B cell (primary cell): ENCODE results near the gene ITCH. TPM values are rescaled to one million over a fixed set of nuclear protein-coding genes. Genes with fewer than 3 reads are reported as not detected.

Experiments used
- ATAC-seq: fragments of 200-7000 bp; cut with Tn5 transposase; one replicate; pipeline ENCODE4 v1.10.0; 2021; ENCODE audit warnings: low read depth, mild to moderate bottlenecking, moderate number of reproducible peaks, moderate library complexity
- CTCF ChIA-PET: fragments of 350-600 bp; sonication (Branson Sonifier 250); formaldehyde crosslinking; loops from one replicate; lab custom pipeline; 2021; ENCODE audit warnings: antibody characterized with exemption, inconsistent platforms; lab: Charles Lee
- POLR2A ChIA-PET: fragments of 350-600 bp; sonication (Branson Sonifier 250); formaldehyde crosslinking; loops from one replicate; lab custom pipeline; 2021; ENCODE audit warnings: antibody characterized with exemption; lab: Charles Lee
- DNase-seq: peaks from one replicate; pipeline ENCODE4 v3.0.0; 2013
- H2AFZ ChIP-seq: 2 replicates; pipeline ENCODE4 v1.6.1; 2012; ENCODE audit warnings: mild to moderate bottlenecking, low read depth, low read length; ENCODE audit not compliant: insufficient read depth, poor library complexity, severe bottlenecking
- H3K27ac ChIP-seq, 2 donors: 1 replicate in 1 of 2; 2 replicates in 1 of 2; pipeline ENCODE4 v1.5.1; 2012 to 2013; ENCODE audit warnings: low read length in 2 of 2, mild to moderate bottlenecking in 2 of 2, moderate library complexity in 1 of 2
- H3K27me3 ChIP-seq, 4 experiments: fragments of 200-600 bp in 1 of 4; sonication (generic) in 1 of 4; replicated peaks in 1 of 4; 1 replicate in 2 of 4; 2 replicates in 2 of 4; pipeline versions ENCODE4 v1.6.1 to v1.7.0; 2013 to 2016; ENCODE audit warnings: low read length in 3 of 4, mild to moderate bottlenecking in 2 of 4, mixed read lengths in 1 of 4, moderate library complexity in 1 of 4; ENCODE audit not compliant: insufficient read depth in 4 of 4, control insufficient read depth in 3 of 4; ENCODE audit errors: control extremely low read depth in 1 of 4
- H3K36me3 ChIP-seq, 2 experiments: replicated peaks in 1 of 2; 1 replicate in 1 of 2; 2 replicates in 1 of 2; pipeline versions ENCODE4 v1.6.1 to v1.7.1; 2013; ENCODE audit warnings: low read length in 1 of 2; ENCODE audit not compliant: insufficient read depth in 2 of 2, control insufficient read depth in 1 of 2; ENCODE audit errors: control extremely low read depth in 1 of 2, extremely low read depth in 1 of 2
- H3K4me1 ChIP-seq, 2 donors: fragments of 200-600 bp in 1 of 2; sonication (generic) in 1 of 2; 1 replicate in 1 of 2; 2 replicates in 1 of 2; pipeline versions ENCODE4 v1.5.1 to v1.6.1; 2013 to 2017; ENCODE audit warnings: low read length in 2 of 2; ENCODE audit not compliant: control insufficient read depth in 2 of 2, insufficient read depth in 2 of 2
- H3K4me2 ChIP-seq: replicated peaks from 2 replicates; pipeline ENCODE3; 2012; ENCODE audit warnings: mild to moderate bottlenecking, low read depth, low read length; ENCODE audit not compliant: poor library complexity, severe bottlenecking
- H3K4me3 ChIP-seq, 5 experiments: fragments of 200-600 bp in 1 of 5; sonication (generic) in 1 of 5; 1 replicate in 3 of 5; 2 replicates in 2 of 5; pipeline versions ENCODE4 v1.5.1 to v1.7.0; 2011 to 2016; ENCODE audit warnings: low read length in 4 of 5, mild to moderate bottlenecking in 4 of 5, low read depth in 2 of 5, control low read depth in 1 of 5, moderate library complexity in 1 of 5; ENCODE audit not compliant: insufficient read depth in 1 of 5; ENCODE audit errors: control extremely low read depth in 1 of 5, extremely low read depth in 1 of 5
- H3K79me2 ChIP-seq: fragments of 200-600 bp; sonication (generic); one replicate; pipeline ENCODE4 v1.6.0; 2016; ENCODE audit warnings: low read length; ENCODE audit not compliant: control insufficient read depth, insufficient read depth
- H3K9ac ChIP-seq: fragments of 200-600 bp; sonication (generic); 2 replicates; pipeline ENCODE4 v1.6.1; 2017; ENCODE audit warnings: mild to moderate bottlenecking, low read length, moderate library complexity
- H3K9me3 ChIP-seq, 3 donors: one replicate each; pipeline versions ENCODE4 v1.6.1 to v1.7.1; 2013; ENCODE audit warnings: low read length in 2 of 3; ENCODE audit not compliant: control insufficient read depth in 2 of 3, insufficient read depth in 1 of 3; ENCODE audit errors: control extremely low read depth in 1 of 3
- H4K20me1 ChIP-seq: 2 replicates; pipeline ENCODE4 v1.6.0; 2012; ENCODE audit warnings: mild to moderate bottlenecking, low read length; ENCODE audit not compliant: insufficient read depth, control insufficient read depth, poor library complexity, severe bottlenecking
- H3K27ac Mint-ChIP-seq: one replicate; pipeline ENCODE4 v1.8.0; 2021; ENCODE audit warnings: mixed read lengths
- H3K27me3 Mint-ChIP-seq: one replicate; pipeline ENCODE4 v1.8.0; 2021; ENCODE audit warnings: mixed read lengths
- H3K4me1 Mint-ChIP-seq: one replicate; pipeline ENCODE4 v1.8.0; 2021; ENCODE audit warnings: mixed read lengths
- H3K4me3 Mint-ChIP-seq: one replicate; pipeline ENCODE4 v1.8.0; 2021; ENCODE audit warnings: mixed read lengths
- H3K9me3 Mint-ChIP-seq: one replicate; pipeline ENCODE4 v1.8.0; 2022; ENCODE audit warnings: mixed read lengths; ENCODE audit not compliant: insufficient read depth
- CTCF ChIP-seq: fragments of 200-600 bp; IDR thresholded peaks from one replicate; pipeline ENCODE4 v1.8.0; 2022; ENCODE audit warnings: antibody characterized with exemption, mild to moderate bottlenecking
- EZH2 ChIP-seq: IDR thresholded peaks from 2 replicates; pipeline ENCODE4 v1.6.1; 2012; ENCODE audit warnings: borderline replicate concordance, low read depth, mild to moderate bottlenecking, moderate library complexity, low read length; ENCODE audit not compliant: insufficient read depth, poor library complexity, severe bottlenecking
- WGBS: methylation state at CpG from one replicate; pipeline ENCODE4 v1.1.5; 2013; ENCODE audit warnings: missing lambda C conversion rate; ENCODE audit not compliant: insufficient coverage; 5-methylcytosine and 5-hydroxymethylcytosine counted together
- intact Hi-C: fragments of 100-400 bp; cut with micrococcal nuclease; formaldehyde crosslinking; loops from one replicate; pipeline ENCODE4 v1.10.0; 2022
- polyA plus RNA-seq: library from polyadenylated mRNA; depleted of rRNA; stranded (reverse); fragments of >200 nt; gene quantifications from 2 replicates; pipeline ENCODE4 v1.2.3, GENCODE V29; 2012
- total RNA-seq, 2 donors: library from RNA; stranded (reverse); fragments of 120-200 nt in 1 of 2; gene quantifications; 1 replicate in 1 of 2; 2 replicates in 1 of 2; pipeline versions ENCODE4 v1.2.3 to v1.2.4, GENCODE V29; 2013 to 2022

ITCH gene
- total and polyA plus RNA-seq, 2 donors (not counting 1 experiment from before 2014, with no cell fraction given), result 10.0 to 110 TPM

- Mint-ChIP-seq H3K27ac (no peak overlapping the region), H3K4me3 (no peak overlapping the region), H3K9me3 (no peaks in the 10 kb centered on the region), H3K27me3 (no peaks in the 10 kb centered on the region), H3K4me1 (peaks cover 8% of the 10 kb centered on the region)
- Histone ChIP-seq H3K4me1 (peaks cover 5% of the 10 kb centered on the region in 2 donors), H3K36me3 (peaks cover 10 to 42% of the 10 kb centered on the region in 2 experiments), H3K4me3 (no peak overlapping the region), H3K9ac (no peak overlapping the region), H2AFZ (no peak overlapping the region), H3K79me2 (peaks cover 29% of the 10 kb centered on the region), H3K27me3 (no peaks in the 10 kb centered on the region), H3K27ac (no peak overlapping the region), H4K20me1 (peaks cover 11% of the 10 kb centered on the region), H3K9me3 (no peaks in the 10 kb centered on the region), H3K4me2 (no peak overlapping the region)
- POLR2A ChIA-PET, result no interaction called here
- ATAC-seq (no peak), DNase-seq (no peak)
- WGBS, result 100% methylated on average over 3 of the region's 4 CpGs
- CTCF ChIA-PET, result interaction anchor here (0.7 to 1.1 kb wide), 2 partner anchors 12 to 348 kb away, joined by 3 to 5 read pairs; no protein-coding TSS in a partner anchor
- intact Hi-C loops, result no loop called here
- no peak for TF ChIP-seq CTCF
- TF ChIP-seq EZH2, result no peak
Observed at GRCh38 chr20:34420975-34421374, 57.9 kb downstream of the ITCH start.

GRCh38 chr20:34421766-34422466 is 58.8 kb downstream of the ITCH start:
- H3K9me3 ChIP-seq, result no peaks in the 10 kb centered on the region
- intact Hi-C loops, result no loop called here
- H3K9me3 Mint-ChIP-seq, result no peaks in the 10 kb centered on the region
- H3K79me2 ChIP-seq, result peaks cover 29% of the 10 kb centered on the region
- no peaks in the 10 kb centered on the region for H3K27me3 ChIP-seq
- no peaks in the 10 kb centered on the region for H3K4me1 ChIP-seq
- H3K4me3 Mint-ChIP-seq, result no peak overlapping the region
- peaks cover 11% of the 10 kb centered on the region for H4K20me1 ChIP-seq
- 100% methylated on average over 1 of the region's 2 CpGs for WGBS
- peaks cover 1% of the 10 kb centered on the region for H3K4me1 Mint-ChIP-seq
- ChIA-PET POLR2A (no interaction called here), CTCF (interaction anchor here (1.1 kb wide), 1 partner anchor 12 kb away, joined by 5 read pairs; no protein-coding TSS in a partner anchor)
- H3K27me3 Mint-ChIP-seq, result no peaks in the 10 kb centered on the region
- H3K4me3 ChIP-seq, result no peak overlapping the region
- H2AFZ ChIP-seq, result no peak overlapping the region
- H3K27ac ChIP-seq, result no peak overlapping the region
- no peak for TF ChIP-seq CTCF
- no peak for TF ChIP-seq EZH2
- no peak for ATAC-seq
- no peak for DNase-seq
- H3K36me3 ChIP-seq, result peaks cover 11 to 46% of the 10 kb centered on the region in 2 experiments
- no peak overlapping the region for H3K4me2 ChIP-seq
- H3K27ac Mint-ChIP-seq, result no peak overlapping the region
- no peak overlapping the region for H3K9ac ChIP-seq
